ENCODE data around the gene DAGLB.

DAGLB gene

DNA sequence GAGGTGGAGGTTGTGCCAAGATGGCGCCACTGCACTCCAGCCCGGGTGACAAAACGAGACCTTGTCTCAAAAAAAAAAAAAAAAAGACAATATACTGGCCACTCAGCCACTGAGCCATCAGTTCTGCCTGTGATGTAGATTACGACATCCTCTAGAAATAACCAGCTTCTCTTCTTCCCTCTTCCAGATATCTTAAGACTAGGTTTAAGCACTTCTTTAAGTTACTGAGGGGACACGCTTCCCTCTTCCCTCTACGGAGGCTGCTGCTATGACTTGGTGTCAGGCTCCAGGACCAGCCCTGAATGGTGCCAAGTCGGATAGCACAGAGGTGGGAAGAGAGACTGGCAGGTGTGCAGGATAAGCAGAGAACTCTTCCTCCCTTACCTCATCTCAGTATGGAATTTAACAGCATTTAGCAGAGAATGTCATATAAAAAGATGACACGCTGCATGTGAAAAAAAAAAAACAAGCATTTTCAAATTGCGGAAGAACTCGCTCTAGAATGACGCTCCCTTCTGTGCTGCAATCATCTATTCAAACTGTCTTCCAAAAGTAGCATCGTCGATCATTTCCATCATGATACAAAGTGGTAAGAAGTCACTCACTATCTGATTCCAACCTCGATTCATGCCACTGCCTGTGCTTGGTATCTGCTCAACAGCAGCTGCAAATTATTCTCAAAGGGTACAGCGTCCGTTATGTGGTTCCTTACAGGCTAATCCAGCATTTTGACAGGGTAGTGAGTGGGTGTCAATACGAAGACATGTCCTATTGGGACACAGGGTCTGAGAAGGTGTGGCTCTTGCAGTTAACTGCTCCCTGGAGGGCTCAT, 13.8 kb downstream of the DAGLB start:
- Histone ChIP-seq H3K27ac (ENCODE audit: low read depth, low read length) (no peak overlapping the region), H3K36me3 (ENCODE audit: control insufficient read depth in 1 of 2, insufficient read depth in 2 of 2, low read length in 2 of 2) (peaks cover 4 to 39% of the 10 kb centered on the region in 2 donors), H3K9ac (ENCODE audit: low read depth in 1 of 2, low read length in 2 of 2) (no peak overlapping the region), H3K27me3 (ENCODE audit: control insufficient read depth in 1 of 2, insufficient read depth in 2 of 2, low read length in 2 of 2) (no peaks in the 10 kb centered on the region), H3K4me3 (ENCODE audit: low read depth in 1 of 2, low read length in 2 of 2) (no peak overlapping the region), H3K9me3 (ENCODE audit: control insufficient read depth in 1 of 2, low read length in 2 of 2) (no peaks in the 10 kb centered on the region), H3K4me1 (ENCODE audit: control insufficient read depth in 1 of 2, insufficient read depth in 2 of 2, low read length in 2 of 2) (peaks cover 0 to 5% of the 10 kb centered on the region in 2 donors)

DNA sequence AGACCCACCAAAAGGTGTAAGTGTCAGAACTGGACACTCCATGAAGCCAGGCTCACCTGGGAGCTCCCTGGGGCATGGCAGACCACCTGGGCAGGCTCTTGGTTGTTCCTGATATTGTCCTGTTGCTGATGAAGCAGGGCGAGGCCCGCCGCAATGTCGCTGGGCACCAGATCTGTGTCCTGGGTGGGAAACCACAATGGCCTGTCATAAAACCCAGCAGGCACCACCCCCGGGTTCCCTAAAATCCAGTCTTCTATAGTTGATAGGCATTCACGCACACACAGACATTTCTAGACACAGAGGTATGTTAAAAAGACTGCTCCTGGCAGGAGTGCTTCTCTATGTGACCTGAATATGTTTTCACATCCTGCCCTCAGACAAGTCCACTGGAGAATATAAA, 15.0 kb downstream of the DAGLB start:
- no peaks in the 10 kb centered on the region for H3K27me3 ChIP-seq (ENCODE audit: control insufficient read depth in 1 of 2, insufficient read depth in 2 of 2, low read length in 2 of 2)
- no peak overlapping the region for H3K4me3 ChIP-seq (ENCODE audit: low read depth in 1 of 2, low read length in 2 of 2)
- no peaks in the 10 kb centered on the region for H3K9me3 ChIP-seq (ENCODE audit: control insufficient read depth in 1 of 2, low read length in 2 of 2)
- H3K27ac ChIP-seq (ENCODE audit: low read depth, low read length) = no peak overlapping the region
- no peak overlapping the region for H3K9ac ChIP-seq (ENCODE audit: low read depth in 1 of 2, low read length in 2 of 2)
- peaks cover 4 to 45% of the 10 kb centered on the region in 2 donors for H3K36me3 ChIP-seq (ENCODE audit: control insufficient read depth in 1 of 2, insufficient read depth in 2 of 2, low read length in 2 of 2)
- peaks cover 0 to 5% of the 10 kb centered on the region in 2 donors for H3K4me1 ChIP-seq (ENCODE audit: control insufficient read depth in 1 of 2, insufficient read depth in 2 of 2, low read length in 2 of 2)

DNA sequence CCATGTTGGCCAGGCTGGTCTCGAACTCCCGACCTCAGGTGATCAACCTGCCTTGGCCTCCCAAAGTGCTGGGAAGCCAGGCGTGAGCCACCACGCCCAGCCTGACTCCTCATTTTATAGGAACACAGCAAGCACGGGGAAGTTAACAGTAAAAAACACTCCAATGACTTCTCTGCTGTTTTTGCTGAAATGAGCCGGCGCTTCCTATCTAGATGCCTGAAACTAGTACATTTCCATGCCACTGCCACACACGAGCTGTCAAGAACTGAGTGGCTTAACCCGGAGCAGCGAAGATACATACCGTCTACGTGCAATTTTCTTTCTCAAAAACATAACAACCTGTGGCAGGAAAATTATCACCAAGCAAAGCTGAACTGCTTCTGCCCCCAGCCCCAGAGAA, 16.8 kb downstream of the DAGLB start:
- no peak overlapping the region for H3K9ac ChIP-seq (ENCODE audit: low read depth in 1 of 2, low read length in 2 of 2)
- H3K36me3 ChIP-seq (ENCODE audit: control insufficient read depth in 1 of 2, insufficient read depth in 2 of 2, low read length in 2 of 2) = peaks cover 4 to 56% of the 10 kb centered on the region in 2 donors
- H3K27me3 ChIP-seq (ENCODE audit: control insufficient read depth in 1 of 2, insufficient read depth in 2 of 2, low read length in 2 of 2) = no peaks in the 10 kb centered on the region
- peaks cover 0 to 3% of the 10 kb centered on the region in 2 donors for H3K4me1 ChIP-seq (ENCODE audit: control insufficient read depth in 1 of 2, insufficient read depth in 2 of 2, low read length in 2 of 2)
- H3K9me3 ChIP-seq (ENCODE audit: control insufficient read depth in 1 of 2, low read length in 2 of 2) = no peaks in the 10 kb centered on the region
- no peak overlapping the region for H3K4me3 ChIP-seq (ENCODE audit: low read depth in 1 of 2, low read length in 2 of 2)
- H3K27ac ChIP-seq (ENCODE audit: low read depth, low read length) = no peak overlapping the region

DNA sequence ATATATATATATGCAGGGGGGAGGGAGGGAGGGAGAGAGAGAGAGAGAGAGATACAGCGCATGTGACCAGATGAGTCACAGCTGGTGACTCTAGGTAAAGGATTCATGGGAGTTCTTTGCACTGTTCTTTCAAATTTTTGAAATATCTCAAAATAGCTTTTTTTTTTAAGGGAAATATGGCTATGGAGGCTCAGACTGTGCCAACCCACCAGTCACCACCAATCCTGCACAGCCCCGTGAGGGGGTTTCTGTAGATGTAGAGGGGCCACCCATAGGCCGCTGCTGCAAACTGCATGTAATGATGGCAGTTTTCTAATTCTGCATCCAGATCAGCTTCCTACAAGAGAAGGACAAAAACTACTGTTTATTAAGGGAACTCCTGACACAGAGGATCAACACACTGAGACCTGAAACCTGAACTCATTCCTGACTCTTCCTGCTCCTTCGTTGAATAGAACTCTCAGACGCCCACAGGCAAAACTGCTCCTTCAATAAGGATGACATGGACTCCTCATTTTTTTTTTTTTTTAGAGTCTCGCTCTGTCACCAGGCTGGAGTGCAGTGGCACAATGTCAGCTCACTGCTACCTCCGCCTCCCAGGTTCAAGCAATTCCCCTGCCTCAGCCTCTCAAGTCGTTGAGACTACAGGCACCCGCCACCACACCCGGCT, 17.3 kb downstream of the DAGLB start:
- Histone ChIP-seq H3K27me3 (ENCODE audit: control insufficient read depth in 1 of 2, insufficient read depth in 2 of 2, low read length in 2 of 2) (no peaks in the 10 kb centered on the region), H3K4me3 (ENCODE audit: low read depth in 1 of 2, low read length in 2 of 2) (no peak overlapping the region), H3K27ac (ENCODE audit: low read depth, low read length) (no peak overlapping the region), H3K4me1 (ENCODE audit: control insufficient read depth in 1 of 2, insufficient read depth in 2 of 2, low read length in 2 of 2) (no peaks in the 10 kb centered on the region), H3K9ac (ENCODE audit: low read depth in 1 of 2, low read length in 2 of 2) (no peak overlapping the region), H3K36me3 (ENCODE audit: control insufficient read depth in 1 of 2, insufficient read depth in 2 of 2, low read length in 2 of 2) (peaks cover 4 to 62% of the 10 kb centered on the region in 2 donors), H3K9me3 (ENCODE audit: control insufficient read depth in 1 of 2, low read length in 2 of 2) (no peaks in the 10 kb centered on the region)

DNA sequence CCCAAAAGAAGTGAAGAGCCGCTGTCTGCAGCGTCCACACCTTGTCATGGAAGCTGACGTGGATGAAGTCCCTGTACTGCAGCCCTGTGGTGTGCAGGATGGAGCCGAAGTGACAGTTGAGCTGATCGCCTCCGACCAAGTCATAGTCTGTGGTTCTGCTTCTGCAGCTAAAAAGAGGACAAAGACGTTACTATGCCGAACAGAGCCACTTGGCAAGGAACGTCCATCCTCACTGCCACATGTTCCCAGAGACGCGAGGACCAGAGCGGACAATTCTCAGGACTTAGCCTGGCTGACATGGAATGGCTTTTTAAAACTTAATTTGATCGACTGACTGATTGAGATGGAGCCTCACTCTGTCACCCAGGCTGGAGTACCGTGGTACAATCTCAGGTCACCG, 21.8 kb downstream of the DAGLB start:
- Histone ChIP-seq H3K9ac (ENCODE audit: low read depth in 1 of 2, low read length in 2 of 2) (no peak overlapping the region), H3K27me3 (ENCODE audit: control insufficient read depth in 1 of 2, insufficient read depth in 2 of 2, low read length in 2 of 2) (no peaks in the 10 kb centered on the region), H3K36me3 (ENCODE audit: control insufficient read depth in 1 of 2, insufficient read depth in 2 of 2, low read length in 2 of 2) (peaks cover 10 to 59% of the 10 kb centered on the region in 2 donors)

DNA sequence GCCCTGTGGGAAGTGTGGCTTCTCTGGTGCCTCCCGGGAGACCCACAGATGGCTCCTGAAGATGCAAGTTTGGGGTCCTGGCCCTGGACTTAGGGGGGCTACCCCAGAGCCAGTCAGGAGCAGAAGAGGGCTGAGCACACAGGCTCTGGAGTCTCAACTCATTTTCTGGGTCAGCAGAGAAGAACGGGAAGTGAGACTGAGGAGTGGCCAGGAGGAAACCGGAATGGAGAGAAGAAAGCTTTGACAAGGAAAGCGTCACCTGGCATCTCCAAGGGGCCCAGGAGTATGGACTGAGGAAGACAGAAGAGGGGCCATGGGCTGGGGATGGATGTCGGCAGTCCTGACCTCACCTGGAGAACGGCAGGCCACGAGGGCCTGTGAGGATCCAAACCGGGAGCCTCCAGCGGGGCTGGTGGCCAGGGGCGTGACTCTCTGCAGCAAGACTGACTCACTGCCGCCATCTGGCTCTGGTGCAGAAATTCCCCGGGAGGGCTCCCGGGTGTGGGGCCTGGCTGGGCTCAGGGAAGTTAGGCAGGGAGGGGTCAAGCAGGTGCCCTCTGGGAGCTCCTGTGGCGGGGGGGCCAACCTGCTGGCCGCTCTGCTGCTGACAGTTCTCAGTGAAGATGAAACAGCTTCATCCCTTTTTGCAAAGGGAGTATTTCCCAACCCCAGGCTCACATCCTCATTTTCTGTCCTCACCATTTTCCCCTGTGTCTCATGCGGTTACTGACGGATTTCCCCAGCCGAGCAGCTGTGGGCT, 23.6 kb downstream of the DAGLB start:
- Histone ChIP-seq H3K4me3 (ENCODE audit: low read depth in 1 of 2, low read length in 2 of 2) (no peak overlapping the region), H3K9ac (ENCODE audit: low read depth in 1 of 2, low read length in 2 of 2) (no peak overlapping the region), H3K36me3 (ENCODE audit: control insufficient read depth in 1 of 2, insufficient read depth in 2 of 2, low read length in 2 of 2) (peaks cover 13 to 61% of the 10 kb centered on the region in 2 donors), H3K27me3 (ENCODE audit: control insufficient read depth in 1 of 2, insufficient read depth in 2 of 2, low read length in 2 of 2) (no peaks in the 10 kb centered on the region), H3K27ac (ENCODE audit: low read depth, low read length) (peak overlapping the region; percentile 30), H3K9me3 (ENCODE audit: control insufficient read depth in 1 of 2, low read length in 2 of 2) (no peaks in the 10 kb centered on the region), H3K4me1 (ENCODE audit: control insufficient read depth in 1 of 2, insufficient read depth in 2 of 2, low read length in 2 of 2) (peaks cover 0 to 4% of the 10 kb centered on the region in 2 donors)

More for the DNA sequence above, 21.8 kb downstream of the DAGLB start:
- H3K4me3 ChIP-seq (ENCODE audit: low read depth in 1 of 2, low read length in 2 of 2) = no peak overlapping the region
- H3K9me3 ChIP-seq (ENCODE audit: control insufficient read depth in 1 of 2, low read length in 2 of 2) = no peaks in the 10 kb centered on the region
- H3K4me1 ChIP-seq (ENCODE audit: control insufficient read depth in 1 of 2, insufficient read depth in 2 of 2, low read length in 2 of 2) = peaks cover 0 to 4% of the 10 kb centered on the region in 2 donors
- H3K27ac ChIP-seq (ENCODE audit: low read depth, low read length) = no peak overlapping the region

DNA sequence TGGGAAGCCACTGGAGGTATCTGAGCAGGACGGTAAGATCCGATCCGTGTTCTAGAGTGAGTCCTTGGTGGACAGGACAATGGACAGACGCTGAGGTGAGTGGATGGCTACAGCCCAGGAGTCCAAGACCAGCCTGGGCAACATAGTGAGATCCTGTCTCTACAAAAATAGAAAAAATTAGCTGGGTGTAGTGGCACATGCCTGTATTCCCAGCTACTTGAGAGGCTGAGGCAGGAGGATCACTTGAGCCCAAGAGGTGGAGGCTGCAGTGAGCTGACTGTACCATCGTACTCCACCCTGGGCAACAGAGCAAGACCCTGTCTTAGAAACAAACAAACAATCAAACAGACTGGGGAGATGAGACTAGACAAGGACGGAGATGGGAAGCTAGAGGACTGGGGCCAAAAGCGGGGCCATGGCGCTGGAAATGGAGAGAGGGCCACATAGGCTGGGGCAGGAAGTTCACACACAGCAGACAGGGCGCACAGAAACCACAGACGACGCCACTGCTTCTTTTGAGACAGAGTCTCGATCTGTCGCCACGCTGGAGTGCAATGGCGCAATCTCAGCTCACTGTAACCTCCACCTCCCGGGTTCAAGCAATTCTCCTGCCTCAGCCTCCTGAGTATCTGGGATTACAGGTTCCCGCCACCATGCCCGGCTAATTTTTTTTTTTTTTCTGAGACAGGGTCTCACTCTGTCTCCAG, 24.7 kb downstream of the DAGLB start:
- H3K9ac ChIP-seq (ENCODE audit: low read depth in 1 of 2, low read length in 2 of 2) = no peak overlapping the region
- H3K9me3 ChIP-seq (ENCODE audit: control insufficient read depth in 1 of 2, low read length in 2 of 2) = no peaks in the 10 kb centered on the region
- peaks cover 12 to 57% of the 10 kb centered on the region in 2 donors for H3K36me3 ChIP-seq (ENCODE audit: control insufficient read depth in 1 of 2, insufficient read depth in 2 of 2, low read length in 2 of 2)
- peaks cover 0 to 4% of the 10 kb centered on the region in 2 donors for H3K4me1 ChIP-seq (ENCODE audit: control insufficient read depth in 1 of 2, insufficient read depth in 2 of 2, low read length in 2 of 2)
- H3K4me3 ChIP-seq (ENCODE audit: low read depth in 1 of 2, low read length in 2 of 2) = no peak overlapping the region
- no peaks in the 10 kb centered on the region for H3K27me3 ChIP-seq (ENCODE audit: control insufficient read depth in 1 of 2, insufficient read depth in 2 of 2, low read length in 2 of 2)
- no peak overlapping the region for H3K27ac ChIP-seq (ENCODE audit: low read depth, low read length)

DNA sequence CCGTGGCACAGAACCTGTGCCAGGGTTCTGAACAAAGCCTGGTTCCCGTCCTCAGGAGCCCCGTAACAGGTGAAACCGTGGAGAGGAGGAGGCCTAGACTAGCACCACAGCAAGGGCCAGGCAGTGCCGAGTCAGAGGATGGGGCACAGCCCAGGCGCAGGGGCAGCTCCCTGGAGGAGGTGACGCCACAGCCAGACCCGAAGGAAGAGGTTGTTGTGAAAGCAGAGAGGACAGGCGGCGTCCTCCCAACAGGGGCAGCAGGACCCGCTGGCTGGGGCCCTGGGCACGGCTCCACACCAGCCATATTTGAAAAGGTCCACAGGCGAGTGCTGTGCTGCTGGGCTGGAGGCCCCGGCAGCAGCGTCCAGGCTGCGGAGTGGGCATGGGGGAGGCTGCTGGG, 25.7 kb downstream of the DAGLB start:
- Histone ChIP-seq H3K36me3 (ENCODE audit: control insufficient read depth in 1 of 2, insufficient read depth in 2 of 2, low read length in 2 of 2) (peaks cover 12 to 57% of the 10 kb centered on the region in 2 donors), H3K27ac (ENCODE audit: low read depth, low read length) (no peak overlapping the region), H3K4me3 (ENCODE audit: low read depth in 1 of 2, low read length in 2 of 2) (no peak overlapping the region)

DNA sequence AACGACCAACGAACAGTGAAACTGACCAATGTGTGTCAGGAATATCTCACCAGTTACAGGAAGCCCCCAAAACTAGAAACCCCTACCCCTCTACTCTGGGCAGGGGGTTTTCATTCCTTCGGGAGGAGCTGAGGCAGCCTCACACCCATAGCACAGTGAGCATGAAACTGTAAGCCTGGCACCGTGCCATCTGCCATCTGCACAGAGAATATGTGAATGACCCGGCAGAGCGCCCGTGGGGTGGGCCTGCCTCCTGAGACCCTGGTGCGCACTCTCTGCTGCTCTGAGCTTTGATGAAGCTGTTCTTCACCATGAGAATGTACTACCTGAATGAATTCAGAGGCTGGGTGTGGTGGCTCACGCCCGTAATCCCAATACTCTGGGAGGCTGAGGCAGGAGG, 27.1 kb downstream of the DAGLB start:
- peaks cover 21 to 60% of the 10 kb centered on the region in 2 donors for H3K36me3 ChIP-seq (ENCODE audit: control insufficient read depth in 1 of 2, insufficient read depth in 2 of 2, low read length in 2 of 2)
- H3K27me3 ChIP-seq (ENCODE audit: control insufficient read depth in 1 of 2, insufficient read depth in 2 of 2, low read length in 2 of 2) = no peaks in the 10 kb centered on the region
- H3K4me3 ChIP-seq (ENCODE audit: low read depth in 1 of 2, low read length in 2 of 2) = no peak overlapping the region
- H3K4me1 ChIP-seq (ENCODE audit: control insufficient read depth in 1 of 2, insufficient read depth in 2 of 2, low read length in 2 of 2) = peaks cover 0 to 4% of the 10 kb centered on the region in 2 donors
- H3K27ac ChIP-seq (ENCODE audit: low read depth, low read length) = no peak overlapping the region
- H3K9me3 ChIP-seq (ENCODE audit: control insufficient read depth in 1 of 2, low read length in 2 of 2) = no peaks in the 10 kb centered on the region
- H3K9ac ChIP-seq (ENCODE audit: low read depth in 1 of 2, low read length in 2 of 2) = no peak overlapping the region

More for the DNA sequence above, 25.7 kb downstream of the DAGLB start:
- Histone ChIP-seq H3K9ac (ENCODE audit: low read depth in 1 of 2, low read length in 2 of 2) (no peak overlapping the region), H3K27me3 (ENCODE audit: control insufficient read depth in 1 of 2, insufficient read depth in 2 of 2, low read length in 2 of 2) (no peaks in the 10 kb centered on the region), H3K4me1 (ENCODE audit: control insufficient read depth in 1 of 2, insufficient read depth in 2 of 2, low read length in 2 of 2) (peaks cover 0 to 4% of the 10 kb centered on the region in 2 donors), H3K9me3 (ENCODE audit: control insufficient read depth in 1 of 2, low read length in 2 of 2) (no peaks in the 10 kb centered on the region)

All from duodenal mucosa (tissue), 2 donors.